ENCODE results near the gene ABCC1. TPM values are rescaled to one million over a fixed set of nuclear protein-coding genes. Genes with fewer than 3 reads are reported as not detected.
A peak's percentile ranks its signal among the peaks of the same experiment; 100 is the strongest.
"Not testable (repeated sequence)": the region's sequence is repeated elsewhere in the genome, so short reads cannot be mapped to it uniquely, and the experiment has no call there.

Gene ABCC1
- total and polyA plus RNA-seq, 4 donors, result 8.6 to 15.5 (median 13.4) TPM

- peak in 1 of 6 donors; percentile 31 for DNase-seq (ENCODE audit: low read depth in 4 of 6, low spot score in 6 of 6)
- Histone ChIP-seq H3K36me3 (ENCODE audit: control insufficient read depth, insufficient read depth, low read length) (peaks cover 13% of the 10 kb centered on the region), H3K27ac (ENCODE audit: low read depth, low read length) (no peak overlapping the region), H3K9me3 (ENCODE audit: control insufficient read depth, insufficient read depth, low read length) (no peaks in the 10 kb centered on the region), H3K27me3 (ENCODE audit: control insufficient read depth, insufficient read depth, low read length) (no peaks in the 10 kb centered on the region), H3K4me3 (ENCODE audit: low read depth, low read length) (no peak overlapping the region), H3K4me1 (ENCODE audit: control insufficient read depth, insufficient read depth, low read length) (peaks cover 21% of the 10 kb centered on the region)
- WGBS (ENCODE audit: insufficient coverage), result 49% methylated on average over 11 of the region's 14 CpGs
These were observed 146.9 kb downstream of the ABCC1 start for GRCh38 chr16:16096121-16096857.

DNA sequence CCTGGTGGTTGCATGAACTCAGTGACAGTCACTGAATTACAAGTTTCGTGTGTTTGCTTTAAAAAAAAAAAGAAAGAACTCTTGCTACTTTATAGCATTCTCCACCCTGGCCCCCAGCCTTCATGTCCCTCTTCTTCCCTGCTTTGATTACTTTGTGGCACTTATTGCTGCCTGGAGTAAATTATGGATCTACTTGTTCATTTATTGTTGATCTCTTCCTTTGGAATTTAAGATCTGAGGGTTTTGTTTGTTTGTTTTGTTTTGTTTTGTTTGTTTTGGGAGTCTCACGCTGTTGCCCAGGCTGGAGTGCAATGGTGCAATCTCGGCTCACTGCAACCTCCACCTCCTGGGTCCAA, 147.4 kb downstream of the ABCC1 start:
- H3K9me3 ChIP-seq (ENCODE audit: control insufficient read depth, insufficient read depth, low read length), result no peaks in the 10 kb centered on the region
- no peak overlapping the region for H3K27ac ChIP-seq (ENCODE audit: low read depth, low read length)
- no peak overlapping the region for H3K4me3 ChIP-seq (ENCODE audit: low read depth, low read length)
- H3K36me3 ChIP-seq (ENCODE audit: control insufficient read depth, insufficient read depth, low read length), result peaks cover 7% of the 10 kb centered on the region
- 82% methylated on average over 2 of the region's 3 CpGs for WGBS (ENCODE audit: insufficient coverage)
- DNase-seq (ENCODE audit: low read depth in 4 of 6, low spot score in 6 of 6), result no peak
- peaks cover 21% of the 10 kb centered on the region for H3K4me1 ChIP-seq (ENCODE audit: control insufficient read depth, insufficient read depth, low read length)
- H3K27me3 ChIP-seq (ENCODE audit: control insufficient read depth, insufficient read depth, low read length), result no peaks in the 10 kb centered on the region

DNA sequence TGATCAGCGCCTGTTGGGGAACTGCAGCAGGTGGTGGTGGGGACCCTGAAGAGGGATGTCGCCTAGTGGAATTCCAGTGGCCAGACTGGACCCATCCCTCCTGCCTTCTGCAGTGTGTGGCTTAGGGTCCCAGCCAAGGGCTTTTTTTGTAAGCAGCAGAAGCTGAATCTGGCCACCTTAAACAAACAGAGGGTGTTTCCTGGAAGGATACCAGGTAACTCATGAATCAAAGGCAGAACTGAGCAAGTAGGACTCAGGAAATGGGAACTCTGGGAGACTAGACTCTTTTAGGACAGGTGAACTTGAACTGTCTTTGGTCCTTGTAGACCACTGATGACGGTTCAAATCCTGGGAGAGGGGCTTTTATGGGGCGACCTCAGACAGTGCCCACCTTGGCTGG, 149.9 kb downstream of the ABCC1 start:
- peaks cover 8% of the 10 kb centered on the region for H3K4me1 ChIP-seq (ENCODE audit: control insufficient read depth, insufficient read depth, low read length)
- H3K27ac ChIP-seq (ENCODE audit: low read depth, low read length), result no peak overlapping the region
- WGBS (ENCODE audit: insufficient coverage), result 92% methylated on average over 4 of the region's 4 CpGs
- peaks cover 25% of the 10 kb centered on the region for H3K36me3 ChIP-seq (ENCODE audit: control insufficient read depth, insufficient read depth, low read length)
- no peaks in the 10 kb centered on the region for H3K27me3 ChIP-seq (ENCODE audit: control insufficient read depth, insufficient read depth, low read length)
- DNase-seq (ENCODE audit: low read depth in 4 of 6, low spot score in 6 of 6), result no peak
- H3K4me3 ChIP-seq (ENCODE audit: low read depth, low read length), result no peak overlapping the region
- H3K9me3 ChIP-seq (ENCODE audit: control insufficient read depth, insufficient read depth, low read length), result no peaks in the 10 kb centered on the region

GRCh38 chr16:16100631-16101030, 151.2 kb downstream of the ABCC1 start:
- peaks cover 8% of the 10 kb centered on the region for H3K4me1 ChIP-seq (ENCODE audit: control insufficient read depth, insufficient read depth, low read length)
- no peak overlapping the region for H3K4me3 ChIP-seq (ENCODE audit: low read depth, low read length)
- H3K9me3 ChIP-seq (ENCODE audit: control insufficient read depth, insufficient read depth, low read length), result no peaks in the 10 kb centered on the region
- peaks cover 35% of the 10 kb centered on the region for H3K36me3 ChIP-seq (ENCODE audit: control insufficient read depth, insufficient read depth, low read length)
- H3K27me3 ChIP-seq (ENCODE audit: control insufficient read depth, insufficient read depth, low read length), result no peaks in the 10 kb centered on the region
- no CpG with 5 or more reads among the region's 8 CpGs for WGBS (ENCODE audit: insufficient coverage)
- H3K27ac ChIP-seq (ENCODE audit: low read depth, low read length), result no peak overlapping the region
- DNase-seq (ENCODE audit: low read depth in 4 of 6, low spot score in 6 of 6), result no peak

DNA sequence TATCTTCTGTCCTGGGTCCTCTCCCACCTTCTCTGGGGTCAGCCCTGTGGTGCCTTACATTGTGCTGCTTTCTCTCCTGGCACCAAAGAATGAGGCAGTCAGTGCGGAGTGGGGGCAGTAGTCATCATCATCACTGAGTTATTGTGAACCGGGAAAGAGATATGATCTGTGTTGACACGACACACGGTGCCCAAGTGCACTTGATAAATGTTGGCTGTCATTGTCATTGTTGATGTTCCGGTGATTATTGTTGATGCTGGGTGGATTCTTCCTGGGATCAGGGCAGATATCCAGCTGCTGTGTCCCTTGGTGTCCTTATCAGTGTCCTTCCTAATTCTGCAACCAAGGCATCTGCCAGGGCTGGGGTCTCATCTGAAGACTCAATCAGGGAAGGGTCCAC, 152.2 kb downstream of the ABCC1 start:
- H3K4me3 ChIP-seq (ENCODE audit: low read depth, low read length), result no peak overlapping the region
- no peaks in the 10 kb centered on the region for H3K27me3 ChIP-seq (ENCODE audit: control insufficient read depth, insufficient read depth, low read length)
- no peak overlapping the region for H3K27ac ChIP-seq (ENCODE audit: low read depth, low read length)
- H3K9me3 ChIP-seq (ENCODE audit: control insufficient read depth, insufficient read depth, low read length), result no peaks in the 10 kb centered on the region
- H3K4me1 ChIP-seq (ENCODE audit: control insufficient read depth, insufficient read depth, low read length), result peaks cover 4% of the 10 kb centered on the region
- 88% methylated on average over 5 of the region's 5 CpGs for WGBS (ENCODE audit: insufficient coverage)
- H3K36me3 ChIP-seq (ENCODE audit: control insufficient read depth, insufficient read depth, low read length), result peaks cover 38% of the 10 kb centered on the region
- DNase-seq (ENCODE audit: low read depth in 4 of 6, low spot score in 6 of 6), result no peak

DNA sequence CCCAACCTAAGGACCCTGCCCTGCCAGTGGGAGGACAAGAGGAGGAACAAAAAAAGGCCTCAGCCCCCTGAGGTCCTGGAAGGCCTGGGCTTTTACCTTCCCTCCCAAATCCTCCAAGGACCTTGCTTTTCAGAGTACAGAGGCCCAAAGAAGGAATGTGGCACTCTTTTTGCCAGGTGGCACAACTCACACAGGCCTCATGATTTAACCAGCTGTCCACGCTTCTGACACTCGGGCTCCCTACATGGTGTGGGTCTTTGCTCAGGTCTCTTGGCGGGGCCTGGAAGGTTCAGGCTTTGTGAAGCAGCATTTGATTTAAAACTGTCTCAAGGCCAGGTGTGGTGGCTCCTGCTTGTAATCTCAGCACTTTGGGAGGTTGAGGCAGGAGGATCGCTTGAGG, 153.3 kb downstream of the ABCC1 start:
- DNase-seq (ENCODE audit: low read depth in 4 of 6, low spot score in 6 of 6), result no peak
- peaks cover 38% of the 10 kb centered on the region for H3K36me3 ChIP-seq (ENCODE audit: control insufficient read depth, insufficient read depth, low read length)
- H3K4me3 ChIP-seq (ENCODE audit: low read depth, low read length), result no peak overlapping the region
- no peak overlapping the region for H3K27ac ChIP-seq (ENCODE audit: low read depth, low read length)
- no peaks in the 10 kb centered on the region for H3K27me3 ChIP-seq (ENCODE audit: control insufficient read depth, insufficient read depth, low read length)
- no peaks in the 10 kb centered on the region for H3K9me3 ChIP-seq (ENCODE audit: control insufficient read depth, insufficient read depth, low read length)
- peaks cover 4% of the 10 kb centered on the region for H3K4me1 ChIP-seq (ENCODE audit: control insufficient read depth, insufficient read depth, low read length)
- 92% methylated on average over 2 of the region's 4 CpGs for WGBS (ENCODE audit: insufficient coverage)

DNA sequence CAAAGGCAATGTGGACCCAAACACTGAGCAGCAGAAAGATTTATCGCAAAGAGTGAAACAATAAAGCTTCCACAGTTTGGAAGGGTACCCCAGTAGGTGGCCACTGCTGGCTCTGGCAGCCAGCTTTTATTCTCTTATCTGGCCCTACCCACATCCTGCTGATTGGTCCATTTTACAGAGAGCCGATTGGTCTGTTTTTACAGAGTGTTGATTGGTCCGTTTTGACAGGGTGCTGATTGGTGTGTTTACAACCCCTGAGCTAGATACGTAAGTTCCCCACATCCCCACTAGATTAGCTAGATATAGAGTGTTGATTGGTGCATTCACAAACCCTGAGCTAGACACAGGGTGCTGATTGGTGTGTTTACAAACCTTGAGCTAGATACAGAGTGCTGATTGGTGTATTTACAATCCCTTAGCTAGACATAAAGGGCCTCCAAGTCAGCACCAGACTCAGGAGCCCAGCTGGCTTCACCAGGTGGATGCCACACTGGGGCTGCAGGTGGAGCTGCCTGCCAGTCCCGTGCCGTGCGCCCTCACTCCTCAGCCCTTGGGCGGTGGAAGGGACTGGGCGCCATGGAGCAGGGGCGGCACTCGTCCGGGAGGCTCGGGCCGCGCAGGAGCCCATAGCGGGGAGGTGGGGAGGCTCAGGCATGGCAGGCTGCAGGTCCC, 154.9 kb downstream of the ABCC1 start:
- 94% methylated on average over 13 of the region's 16 CpGs for WGBS (ENCODE audit: insufficient coverage)
- H3K4me1 ChIP-seq (ENCODE audit: control insufficient read depth, insufficient read depth, low read length); H3K27me3 ChIP-seq (ENCODE audit: control insufficient read depth, insufficient read depth, low read length); H3K9me3 ChIP-seq (ENCODE audit: control insufficient read depth, insufficient read depth, low read length); H3K27ac ChIP-seq (ENCODE audit: low read depth, low read length); DNase-seq (ENCODE audit: low read depth in 4 of 6, low spot score in 6 of 6); H3K4me3 ChIP-seq (ENCODE audit: low read depth, low read length): not testable (repeated sequence)
- peaks cover 43% of the 10 kb centered on the region for H3K36me3 ChIP-seq (ENCODE audit: control insufficient read depth, insufficient read depth, low read length)

- not testable (repeated sequence) for DNase-seq (ENCODE audit: low read depth in 4 of 6, low spot score in 6 of 6); H3K9me3 ChIP-seq (ENCODE audit: control insufficient read depth, insufficient read depth, low read length); H3K4me1 ChIP-seq (ENCODE audit: control insufficient read depth, insufficient read depth, low read length); H3K4me3 ChIP-seq (ENCODE audit: low read depth, low read length); H3K27me3 ChIP-seq (ENCODE audit: control insufficient read depth, insufficient read depth, low read length); H3K27ac ChIP-seq (ENCODE audit: low read depth, low read length)
- H3K36me3 ChIP-seq (ENCODE audit: control insufficient read depth, insufficient read depth, low read length), result peaks cover 47% of the 10 kb centered on the region
- WGBS (ENCODE audit: insufficient coverage), result 94% methylated on average over 19 of the region's 21 CpGs
These were observed 155.4 kb downstream of the ABCC1 start for GRCh38 chr16:16104804-16105141.

DNA sequence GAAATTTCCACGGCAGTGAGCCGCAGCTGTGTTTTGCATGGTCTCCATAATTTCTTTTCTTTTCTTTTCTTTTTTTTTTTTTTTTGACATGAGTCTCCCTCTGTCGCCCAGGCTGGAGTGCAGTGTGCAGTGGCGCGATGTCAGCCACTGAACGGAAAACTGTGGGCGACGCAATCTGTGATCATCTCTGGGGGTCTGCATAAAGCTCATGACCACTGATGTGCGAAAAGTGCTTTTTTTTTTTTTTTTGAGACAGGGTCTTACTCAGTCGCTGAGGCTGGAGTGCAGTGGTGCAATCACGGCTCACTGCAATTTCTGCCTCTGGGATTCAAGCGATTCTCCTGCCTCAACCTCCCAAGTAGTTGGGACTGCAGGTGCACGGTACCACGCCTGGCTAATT, 156.2 kb downstream of the ABCC1 start:
- WGBS (ENCODE audit: insufficient coverage), result 89% methylated on average over 10 of the region's 14 CpGs
- Histone ChIP-seq H3K36me3 (ENCODE audit: control insufficient read depth, insufficient read depth, low read length) (peaks cover 53% of the 10 kb centered on the region), H3K4me1 (ENCODE audit: control insufficient read depth, insufficient read depth, low read length) (no peaks in the 10 kb centered on the region), H3K4me3 (ENCODE audit: low read depth, low read length) (no peak overlapping the region), H3K27me3 (ENCODE audit: control insufficient read depth, insufficient read depth, low read length) (no peaks in the 10 kb centered on the region), H3K9me3 (ENCODE audit: control insufficient read depth, insufficient read depth, low read length) (no peaks in the 10 kb centered on the region), H3K27ac (ENCODE audit: low read depth, low read length) (no peak overlapping the region)
- DNase-seq (ENCODE audit: low read depth in 4 of 6, low spot score in 6 of 6), result no peak

DNA sequence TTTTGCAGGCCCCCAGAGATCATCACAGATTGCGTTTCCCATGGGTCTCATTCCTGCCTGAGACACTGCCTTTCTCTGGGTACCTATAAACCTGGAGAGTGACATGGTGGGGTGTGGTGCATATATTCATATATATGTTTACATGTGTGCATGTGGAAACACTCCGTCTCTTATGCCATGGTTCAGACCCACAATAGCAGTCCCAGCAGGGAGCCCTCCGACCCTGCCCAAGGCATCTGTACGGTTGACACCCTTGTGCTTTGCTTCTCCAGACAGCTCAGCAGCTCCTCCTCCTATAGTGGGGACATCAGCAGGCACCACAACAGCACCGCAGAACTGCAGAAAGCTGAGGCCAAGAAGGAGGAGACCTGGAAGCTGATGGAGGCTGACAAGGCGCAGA, 157.1 kb downstream of the ABCC1 start:
- no peaks in the 10 kb centered on the region for H3K4me1 ChIP-seq (ENCODE audit: control insufficient read depth, insufficient read depth, low read length)
- H3K4me3 ChIP-seq (ENCODE audit: low read depth, low read length), result no peak overlapping the region
- WGBS (ENCODE audit: insufficient coverage), result 69% methylated on average over 3 of the region's 6 CpGs
- H3K27ac ChIP-seq (ENCODE audit: low read depth, low read length), result no peak overlapping the region
- peaks cover 61% of the 10 kb centered on the region for H3K36me3 ChIP-seq (ENCODE audit: control insufficient read depth, insufficient read depth, low read length)
- H3K27me3 ChIP-seq (ENCODE audit: control insufficient read depth, insufficient read depth, low read length), result no peaks in the 10 kb centered on the region
- no peaks in the 10 kb centered on the region for H3K9me3 ChIP-seq (ENCODE audit: control insufficient read depth, insufficient read depth, low read length)
- DNase-seq (ENCODE audit: low read depth in 4 of 6, low spot score in 6 of 6), result no peak

Data from spinal cord (tissue), 10 donors.